HepG2 (cell line): ENCODE data around the gene IDH3G. TPM values are rescaled to one million over a fixed set of nuclear protein-coding genes. Genes with fewer than 3 reads are reported as not detected.
A peak's percentile ranks its signal among the peaks of the same experiment; 100 is the strongest.

Experiments used
- ATAC-seq: fragments of 200-7000 bp; cut with Tn5 transposase; 3 replicates; pipeline ENCODE4 v1.9.1; 2020; ENCODE audit warnings: mild to moderate bottlenecking, moderate library complexity
- BruUV-seq: library from RNA; stranded (reverse); fragments of 400-500 nt; replicated peaks from 2 replicates; lab custom pipeline; 2021; lab: Mats Ljungman, UMichigan
- CTCF ChIA-PET: fragments of 300-600 bp; formaldehyde crosslinking; extraction: SDS; loops from one replicate; lab custom pipeline; 2021; ENCODE audit warnings: low total read pairs, inconsistent platforms, low intra/inter-chr PET ratio; lab: Yijun Ruan, JAX
- POLR2A ChIA-PET: fragments of 350-600 bp; sonication (Branson Sonifier 250); formaldehyde crosslinking; loops from one replicate; lab custom pipeline; 2020; ENCODE audit warnings: antibody characterized with exemption, inconsistent platforms; lab: Yijun Ruan, JAX
- DNase-seq: peaks from one replicate; pipeline ENCODE4 v3.0.0-alpha.2; 2015; ENCODE audit warnings: low spot score
- FAIRE-seq: peaks from 3 replicates; lab custom pipeline; 2011; peaks lifted over from hg19 to GRCh38; lab: Jason Lieb, UNC
- H2AFZ ChIP-seq: one replicate; pipeline ENCODE4 v1.6.1; 2011; ENCODE audit warnings: low read length, inconsistent platforms
- H3K27ac ChIP-seq: fragments of 300-600 bp; 3 replicates; pipeline ENCODE4 v1.8.0; 2011; ENCODE audit warnings: mixed run types, mild to moderate bottlenecking, mixed read lengths, low read length, inconsistent platforms; ENCODE audit not compliant: insufficient read depth; ENCODE audit errors: extremely low read length
- H3K27me3 ChIP-seq, 2 experiments: fragments of 200-600 bp in 1 of 2; 2 replicates in 1 of 2; 3 replicates in 1 of 2; pipeline versions ENCODE4 v1.6.0 to v1.8.0; 2011; ENCODE audit warnings: low read length in 2 of 2, mild to moderate bottlenecking in 2 of 2, moderate library complexity in 2 of 2, inconsistent platforms in 1 of 2; ENCODE audit not compliant: insufficient read depth in 2 of 2, control insufficient read depth in 1 of 2
- H3K36me3 ChIP-seq, 2 experiments: fragments of 200-600 bp in 1 of 2; replicated peaks in 1 of 2; 2 replicates in 1 of 2; 3 replicates in 1 of 2; pipeline versions ENCODE4 v1.5.1 to v1.8.0; 2011; ENCODE audit warnings: low read length in 2 of 2, inconsistent platforms in 1 of 2; ENCODE audit not compliant: insufficient read depth in 2 of 2, control insufficient read depth in 1 of 2
- H3K4me1 ChIP-seq: 2 replicates; pipeline ENCODE4 v1.5.1; 2012; ENCODE audit warnings: low read length, inconsistent platforms; ENCODE audit not compliant: insufficient read depth
- H3K4me2 ChIP-seq: 2 replicates; pipeline ENCODE4 v1.6.0; 2011; ENCODE audit warnings: low read depth, low read length, inconsistent platforms
- H3K4me3 ChIP-seq, 3 experiments: fragments of 200-600 bp in 1 of 3; sonication (generic), shearing (Covaris generic) in 1 of 3; replicated peaks in 1 of 3; 2 replicates each; pipeline ENCODE4 v1.5.1; 2011 to 2016; ENCODE audit warnings: low read length in 3 of 3, inconsistent platforms in 2 of 3, low read depth in 2 of 3, mild to moderate bottlenecking in 2 of 3, control low read depth in 1 of 3, mixed read lengths in 1 of 3; ENCODE audit not compliant: insufficient read depth in 1 of 3
- H3K79me2 ChIP-seq: one replicate; pipeline ENCODE4 v1.6.1; 2011; ENCODE audit warnings: low read length, inconsistent platforms; ENCODE audit not compliant: insufficient read depth
- H3K9ac ChIP-seq: 2 replicates; pipeline ENCODE4 v1.6.0; 2011; ENCODE audit warnings: mild to moderate bottlenecking, low read depth, low read length, inconsistent platforms; ENCODE audit not compliant: insufficient read depth
- H3K9me3 ChIP-seq: 2 replicates; pipeline ENCODE4 v1.5.1; 2012; ENCODE audit warnings: mild to moderate bottlenecking, low read length
- H4K20me1 ChIP-seq: 2 replicates; pipeline ENCODE4 v1.6.0; 2011; ENCODE audit warnings: inconsistent platforms, mild to moderate bottlenecking, low read length, moderate library complexity; ENCODE audit not compliant: insufficient read depth
- FOXK1 ChIP-seq: sonication (generic); formaldehyde crosslinking; IDR thresholded peaks from 2 replicates; pipeline ENCODE4 v1.4.0; 2020; ENCODE audit warnings: low read depth, missing genetic modification reagents, borderline replicate concordance
- FOXK2 ChIP-seq: fragments of 450-650 bp; IDR thresholded peaks from 2 replicates; pipeline ENCODE4 v1.6.1; 2016
- LCORL ChIP-seq, 2 experiments: fragments of 450-650 bp in 1 of 2; sonication (generic) in 1 of 2; formaldehyde crosslinking in 1 of 2; IDR thresholded peaks; 2 replicates each; pipeline versions ENCODE4 v1.5.0 to v1.6.1; 2017 to 2020; ENCODE audit warnings: antibody characterized with exemption in 1 of 2, missing genetic modification reagents in 1 of 2
- MAFF ChIP-seq: IDR thresholded peaks from 2 replicates; pipeline ENCODE4 v1.6.1; 2011; ENCODE audit warnings: low read depth, low read length, improper control_type of control experiment
- RAD21 ChIP-seq: fragments of 450-650 bp; formaldehyde crosslinking; IDR thresholded peaks from 2 replicates; pipeline ENCODE4 v1.5.0; 2020; ENCODE audit warnings: mild to moderate bottlenecking
- ZFP82 ChIP-seq: sonication (generic); formaldehyde crosslinking; IDR thresholded peaks from 2 replicates; pipeline ENCODE4 v1.5.1; 2020; ENCODE audit warnings: mild to moderate bottlenecking, missing genetic modification reagents, borderline replicate concordance
- ZNF564 ChIP-seq: sonication (generic); formaldehyde crosslinking; IDR thresholded peaks from 2 replicates; pipeline ENCODE4 v1.8.1; 2023; ENCODE audit warnings: mild to moderate bottlenecking, missing genetic modification reagents
- WGBS: methylation state at CpG from one replicate; pipeline ENCODE4 v1.1.6; 2017; ENCODE audit warnings: low lambda C conversion rate; 5-methylcytosine and 5-hydroxymethylcytosine counted together
- in situ Hi-C: cut with HindIII; loops from 2 replicates; pipeline ENCODE4 v1.10.0; 2017; ENCODE audit warnings: low pct_unique_long_range_greater_than_20kb; ENCODE audit not compliant: extremely low pct_ligation_motif_present
- intact Hi-C: fragments of 100-400 bp; cut with micrococcal nuclease; formaldehyde crosslinking; loops from one replicate; pipeline ENCODE4 v1.10.0; 2022; ENCODE audit not compliant: unreplicated experiment
- polyA plus RNA-seq, 8 experiments: library from polyadenylated mRNA; depleted of rRNA in 3 of 8; stranded (reverse) in 7 of 8; unstranded in 1 of 8; fragments of >200 nt; fragmentation: Illumina TruSeq in 4 of 8; extraction: Trizol in 4 of 8; gene quantifications; 2 replicates each; pipeline versions ENCODE4 v1.2.1 to v1.2.3, GENCODE V29; 2011 to 2016; ENCODE audit warnings: low read depth in 4 of 8, missing spikeins in 1 of 8, mixed read lengths in 1 of 8; ENCODE audit not compliant: insufficient read depth in 1 of 8
- total RNA-seq, 5 experiments: library from RNA; depleted of rRNA; stranded (reverse); fragments of >200 nt; fragmentation: Illumina TruSeq; extraction: Trizol; gene quantifications; 2 replicates each; pipeline ENCODE4 v1.2.3, GENCODE V29; 2016; ENCODE audit warnings: low read depth in 1 of 5
- TF ChIP-seq, protein P1 (sequence below): sonication (generic); formaldehyde crosslinking; IDR thresholded peaks from 2 replicates; pipeline ENCODE4 v1.5.1; 2020; ENCODE audit warnings: mild to moderate bottlenecking, missing genetic modification reagents, borderline replicate concordance
- TF ChIP-seq, protein P2 (sequence below): sonication (generic); formaldehyde crosslinking; IDR thresholded peaks from 2 replicates; pipeline ENCODE4 v1.8.0; 2022; ENCODE audit warnings: mild to moderate bottlenecking, missing genetic modification reagents; ENCODE audit not compliant: insufficient replicate concordance

Gene IDH3G
- total and polyA plus RNA-seq, 2 of the 13 experiments (the other 11 are each of a cell fraction or from before 2014, with no cell fraction given) = 18.7 to 35.5 TPM

DNA sequence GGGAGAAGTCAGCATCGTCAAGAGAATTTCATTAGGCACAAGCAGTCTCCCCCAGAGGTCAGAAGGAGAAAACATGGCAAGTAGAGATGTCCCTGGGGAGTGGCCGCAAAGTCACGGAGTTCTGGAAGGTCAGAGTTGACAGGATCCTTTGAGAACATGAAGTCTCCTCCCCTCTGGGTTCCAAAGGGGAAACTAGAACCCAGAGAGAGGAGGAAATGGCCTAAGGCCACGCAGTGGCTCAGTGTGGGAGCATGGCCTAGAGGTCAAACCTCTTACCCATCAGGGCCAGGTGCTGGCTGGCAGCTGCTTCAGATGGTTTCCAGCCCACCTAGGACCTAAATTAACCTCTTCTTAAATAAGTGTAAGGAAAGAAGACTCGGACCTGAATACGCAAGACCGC is 884 bp downstream of the IDH3G start:
- peaks cover 22% of the 10 kb centered on the region for H3K79me2 ChIP-seq
- WGBS = 5% methylated on average over 2 of the region's 7 CpGs
- no peaks in the 10 kb centered on the region for H4K20me1 ChIP-seq
- no peak overlapping the region for H2AFZ ChIP-seq
- no peaks in the 10 kb centered on the region for H3K9me3 ChIP-seq
- POLR2A ChIA-PET = interaction anchor here (1.4 to 1.8 kb wide), 4 partner anchors 27 to 135 kb away, joined by 5 to 12 read pairs (median 6); partner anchors contain the start of genes ARHGAP4 and PLXNB3
- FAIRE-seq = no peak
- BruUV-seq = no TSS peak
- DNase-seq = no peak
- ATAC-seq = 0 out of 3 replicates have a peak, but pooled peaks have one; percentile 8
- CTCF ChIA-PET = no interaction called here
- H3K9ac ChIP-seq = peak overlapping the region; percentile 94
- H3K27me3 ChIP-seq = no peaks in the 10 kb centered on the region; a peak in 1 of 5 replicates
- H3K27ac ChIP-seq = peak overlapping the region; percentile 88
- intact Hi-C loops = no loop called here
- H3K4me3 ChIP-seq = peak overlapping the region; percentile 66 to 77 (median 75)
- peak overlapping the region; percentile 76 for H3K4me2 ChIP-seq
- in situ Hi-C loops = no loop called here
- TF ChIP-seq LCORL (IDR thresholded peaks at IDR 0.05) = no peak
- no peak for TF ChIP-seq LCORL (CRISPR knock-in tag; IDR thresholded peaks at IDR 0.05)
- peaks cover 27% of the 10 kb centered on the region for H3K4me1 ChIP-seq
- peaks cover 0 to 3% of the 10 kb centered on the region in 2 experiments; a peak in 1 of 5 replicates for H3K36me3 ChIP-seq

DNA sequence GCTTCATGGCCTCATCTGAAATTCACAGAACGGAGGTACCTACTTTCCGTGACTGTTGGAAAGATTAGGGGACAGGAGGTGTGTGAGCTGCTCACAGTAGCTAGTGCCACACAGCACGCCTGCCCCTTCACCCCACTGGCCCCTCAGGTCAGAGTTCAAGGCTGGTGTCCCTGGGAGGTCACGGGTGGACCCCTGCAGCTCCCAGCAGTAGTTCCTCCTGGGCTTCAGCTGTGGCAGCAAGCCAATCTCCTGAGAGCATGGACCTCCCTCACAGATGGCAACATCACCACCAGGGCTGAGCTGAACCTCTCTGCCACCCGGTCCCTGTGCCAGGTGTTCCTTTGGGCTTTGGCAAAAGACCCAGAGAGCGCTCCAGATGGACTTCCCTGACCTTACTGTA is 1.8 kb downstream of the IDH3G start:
- no peak overlapping the region for H3K4me3 ChIP-seq
- intact Hi-C loops = no loop called here
- H3K36me3 ChIP-seq = peaks cover 0 to 3% of the 10 kb centered on the region in 2 experiments; a peak in 1 of 5 replicates
- H3K4me1 ChIP-seq = peaks cover 27% of the 10 kb centered on the region
- ATAC-seq = no peak
- WGBS = 100% methylated on average over 1 of the region's 6 CpGs
- ChIA-PET POLR2A (interaction anchor here (1.5 kb wide), 1 partner anchor 10 kb away, joined by 4 read pairs; no protein-coding TSS in a partner anchor), CTCF (no interaction called here)
- no peaks in the 10 kb centered on the region; a peak in 1 of 5 replicates for H3K27me3 ChIP-seq
- peak overlapping the region; percentile 94; the same call in 1 of the 2 replicates for H3K9ac ChIP-seq
- no TSS peak for BruUV-seq
- H2AFZ ChIP-seq = no peak overlapping the region
- no peak for FAIRE-seq
- H3K79me2 ChIP-seq = peaks cover 22% of the 10 kb centered on the region
- no peak overlapping the region for H3K27ac ChIP-seq
- H4K20me1 ChIP-seq = no peaks in the 10 kb centered on the region
- peak overlapping the region; percentile 76 for H3K4me2 ChIP-seq
- no peaks in the 10 kb centered on the region for H3K9me3 ChIP-seq
- no peak for DNase-seq
- in situ Hi-C loops = no loop called here
- no peak for TF ChIP-seq FOXK1 (CRISPR knock-in tag)
- no peak for TF ChIP-seq ZFP82 (CRISPR knock-in tag)
- TF ChIP-seq, protein P1, sequence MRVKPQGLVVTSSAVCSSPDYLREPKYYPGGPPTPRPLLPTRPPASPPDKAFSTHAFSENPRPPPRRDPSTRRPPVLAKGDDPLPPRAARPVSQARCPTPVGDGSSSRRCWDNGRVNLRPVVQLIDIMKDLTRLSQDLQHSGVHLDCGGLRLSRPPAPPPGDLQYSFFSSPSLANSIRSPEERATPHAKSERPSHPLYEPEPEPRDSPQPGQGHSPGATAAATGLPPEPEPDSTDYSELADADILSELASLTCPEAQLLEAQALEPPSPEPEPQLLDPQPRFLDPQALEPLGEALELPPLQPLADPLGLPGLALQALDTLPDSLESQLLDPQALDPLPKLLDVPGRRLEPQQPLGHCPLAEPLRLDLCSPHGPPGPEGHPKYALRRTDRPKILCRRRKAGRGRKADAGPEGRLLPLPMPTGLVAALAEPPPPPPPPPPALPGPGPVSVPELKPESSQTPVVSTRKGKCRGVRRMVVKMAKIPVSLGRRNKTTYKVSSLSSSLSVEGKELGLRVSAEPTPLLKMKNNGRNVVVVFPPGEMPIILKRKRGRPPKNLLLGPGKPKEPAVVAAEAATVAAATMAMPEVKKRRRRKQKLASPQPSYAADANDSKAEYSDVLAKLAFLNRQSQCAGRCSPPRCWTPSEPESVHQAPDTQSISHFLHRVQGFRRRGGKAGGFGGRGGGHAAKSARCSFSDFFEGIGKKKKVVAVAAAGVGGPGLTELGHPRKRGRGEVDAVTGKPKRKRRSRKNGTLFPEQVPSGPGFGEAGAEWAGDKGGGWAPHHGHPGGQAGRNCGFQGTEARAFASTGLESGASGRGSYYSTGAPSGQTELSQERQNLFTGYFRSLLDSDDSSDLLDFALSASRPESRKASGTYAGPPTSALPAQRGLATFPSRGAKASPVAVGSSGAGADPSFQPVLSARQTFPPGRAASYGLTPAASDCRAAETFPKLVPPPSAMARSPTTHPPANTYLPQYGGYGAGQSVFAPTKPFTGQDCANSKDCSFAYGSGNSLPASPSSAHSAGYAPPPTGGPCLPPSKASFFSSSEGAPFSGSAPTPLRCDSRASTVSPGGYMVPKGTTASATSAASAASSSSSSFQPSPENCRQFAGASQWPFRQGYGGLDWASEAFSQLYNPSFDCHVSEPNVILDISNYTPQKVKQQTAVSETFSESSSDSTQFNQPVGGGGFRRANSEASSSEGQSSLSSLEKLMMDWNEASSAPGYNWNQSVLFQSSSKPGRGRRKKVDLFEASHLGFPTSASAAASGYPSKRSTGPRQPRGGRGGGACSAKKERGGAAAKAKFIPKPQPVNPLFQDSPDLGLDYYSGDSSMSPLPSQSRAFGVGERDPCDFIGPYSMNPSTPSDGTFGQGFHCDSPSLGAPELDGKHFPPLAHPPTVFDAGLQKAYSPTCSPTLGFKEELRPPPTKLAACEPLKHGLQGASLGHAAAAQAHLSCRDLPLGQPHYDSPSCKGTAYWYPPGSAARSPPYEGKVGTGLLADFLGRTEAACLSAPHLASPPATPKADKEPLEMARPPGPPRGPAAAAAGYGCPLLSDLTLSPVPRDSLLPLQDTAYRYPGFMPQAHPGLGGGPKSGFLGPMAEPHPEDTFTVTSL = no peak
- no peak for TF ChIP-seq RAD21 (CRISPR knock-in tag)
- no peak for TF ChIP-seq FOXK2
- TF ChIP-seq ZNF564 = no peak
- TF ChIP-seq, protein P2, sequence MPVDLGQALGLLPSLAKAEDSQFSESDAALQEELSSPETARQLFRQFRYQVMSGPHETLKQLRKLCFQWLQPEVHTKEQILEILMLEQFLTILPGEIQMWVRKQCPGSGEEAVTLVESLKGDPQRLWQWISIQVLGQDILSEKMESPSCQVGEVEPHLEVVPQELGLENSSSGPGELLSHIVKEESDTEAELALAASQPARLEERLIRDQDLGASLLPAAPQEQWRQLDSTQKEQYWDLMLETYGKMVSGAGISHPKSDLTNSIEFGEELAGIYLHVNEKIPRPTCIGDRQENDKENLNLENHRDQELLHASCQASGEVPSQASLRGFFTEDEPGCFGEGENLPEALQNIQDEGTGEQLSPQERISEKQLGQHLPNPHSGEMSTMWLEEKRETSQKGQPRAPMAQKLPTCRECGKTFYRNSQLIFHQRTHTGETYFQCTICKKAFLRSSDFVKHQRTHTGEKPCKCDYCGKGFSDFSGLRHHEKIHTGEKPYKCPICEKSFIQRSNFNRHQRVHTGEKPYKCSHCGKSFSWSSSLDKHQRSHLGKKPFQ (CRISPR knock-in tag) = no peak
- TF ChIP-seq MAFF = no peak
